Esophagus squamous epithelium (tissue), 5 donors: Measurements from ENCODE around the gene ASPRV1. TPM values are rescaled to one million over a fixed set of nuclear protein-coding genes. Genes with fewer than 3 reads are reported as not detected.

Experiments used
- DNase-seq: peaks from one replicate; lab custom pipeline; 2025; lab: John Stamatoyannopoulos, UW
- H3K27ac ChIP-seq, 4 donors: fragments of 200-600 bp; sonication (generic); one replicate each; pipeline ENCODE4 v1.5.1; 2016 to 2019; ENCODE audit warnings: mild to moderate bottlenecking in 1 of 4
- H3K27me3 ChIP-seq, 4 donors: fragments of 200-600 bp; sonication (generic); 1 replicate in 3 of 4; 2 replicates in 1 of 4; pipeline versions ENCODE4 v1.5.1 to v1.6.0; 2017 to 2021; ENCODE audit warnings: antibody characterized with exemption in 1 of 4
- H3K36me3 ChIP-seq, 3 donors: fragments of 200-600 bp; sonication (generic); one replicate each; pipeline ENCODE4 v1.5.1; 2016 to 2019
- H3K4me1 ChIP-seq, 3 donors: fragments of 200-600 bp; sonication (generic); one replicate each; pipeline ENCODE4 v1.5.1; 2017 to 2019
- H3K4me3 ChIP-seq, 4 donors: fragments of 200-600 bp; sonication (generic); 1 replicate in 3 of 4; 2 replicates in 1 of 4; pipeline ENCODE4 v1.5.1; 2016 to 2019; ENCODE audit warnings: mild to moderate bottlenecking in 2 of 4, moderate library complexity in 1 of 4
- H3K9me3 ChIP-seq, 3 donors: fragments of 200-600 bp; sonication (generic); one replicate each; pipeline ENCODE4 v1.5.1; 2016 to 2019
- POLR2A ChIP-seq, 4 donors: fragments of 450-650 bp; IDR thresholded peaks; one replicate each; pipeline ENCODE4 v1.6.1; 2017; ENCODE audit warnings: antibody characterized with exemption in 4 of 4, mild to moderate bottlenecking in 4 of 4, moderate library complexity in 3 of 4
- WGBS, 2 donors: methylation state at CpG; one replicate each; pipeline ENCODE4 v1.1.5; 2018; 5-methylcytosine and 5-hydroxymethylcytosine counted together
- intact Hi-C: fragments of 100-400 bp; cut with DNase I; formaldehyde crosslinking; loops from one replicate; pipeline ENCODE4 v1.15.0; 2022
- total RNA-seq, 4 donors: library from RNA; depleted of rRNA; stranded (reverse); fragments of >200 nt; gene quantifications; one replicate each; pipeline ENCODE4 v1.1.0, GENCODE V29; 2016
- TF ChIP-seq, protein P1 (sequence below), 6 experiments: fragments of 450-650 bp in 4 of 6; fragments of 200-600 bp in 2 of 6; sonication (generic) in 2 of 6; IDR thresholded peaks; one replicate each; pipeline ENCODE4 v1.5.1; 2016 to 2019; ENCODE audit warnings: antibody characterized with exemption in 6 of 6, mild to moderate bottlenecking in 4 of 6, moderate library complexity in 4 of 6
- donor health status: DM: yes; HTN: yes; CAD: no.

Gene ASPRV1
- total RNA-seq, 4 donors from 2014 or later: 0.18 to 1.5 (median 0.34) TPM

DNA sequence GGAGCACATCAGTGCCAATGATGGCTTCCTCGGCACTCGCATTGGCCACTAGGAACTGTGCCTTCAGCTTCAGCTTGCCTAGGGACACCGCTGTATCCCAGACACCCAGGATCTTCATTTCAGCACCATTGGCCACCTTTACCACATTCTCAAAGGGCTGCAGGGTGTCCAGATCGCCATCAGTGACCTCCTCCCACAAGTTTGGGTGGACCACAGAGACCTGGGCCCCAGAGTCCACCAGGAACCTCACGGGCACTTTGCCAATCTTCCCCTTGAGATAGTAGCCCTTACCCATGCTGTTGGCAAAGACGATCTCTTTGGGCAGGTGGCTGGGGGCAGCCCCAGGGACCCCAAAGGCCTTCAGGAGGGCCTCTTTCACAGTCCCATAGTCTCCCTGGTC, 610 bp downstream of the ASPRV1 start:
- WGBS, 2 donors: 92% methylated on average over 2 of the region's 6 CpGs
- TF ChIP-seq, protein P1, sequence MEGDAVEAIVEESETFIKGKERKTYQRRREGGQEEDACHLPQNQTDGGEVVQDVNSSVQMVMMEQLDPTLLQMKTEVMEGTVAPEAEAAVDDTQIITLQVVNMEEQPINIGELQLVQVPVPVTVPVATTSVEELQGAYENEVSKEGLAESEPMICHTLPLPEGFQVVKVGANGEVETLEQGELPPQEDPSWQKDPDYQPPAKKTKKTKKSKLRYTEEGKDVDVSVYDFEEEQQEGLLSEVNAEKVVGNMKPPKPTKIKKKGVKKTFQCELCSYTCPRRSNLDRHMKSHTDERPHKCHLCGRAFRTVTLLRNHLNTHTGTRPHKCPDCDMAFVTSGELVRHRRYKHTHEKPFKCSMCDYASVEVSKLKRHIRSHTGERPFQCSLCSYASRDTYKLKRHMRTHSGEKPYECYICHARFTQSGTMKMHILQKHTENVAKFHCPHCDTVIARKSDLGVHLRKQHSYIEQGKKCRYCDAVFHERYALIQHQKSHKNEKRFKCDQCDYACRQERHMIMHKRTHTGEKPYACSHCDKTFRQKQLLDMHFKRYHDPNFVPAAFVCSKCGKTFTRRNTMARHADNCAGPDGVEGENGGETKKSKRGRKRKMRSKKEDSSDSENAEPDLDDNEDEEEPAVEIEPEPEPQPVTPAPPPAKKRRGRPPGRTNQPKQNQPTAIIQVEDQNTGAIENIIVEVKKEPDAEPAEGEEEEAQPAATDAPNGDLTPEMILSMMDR (IDR thresholded peaks at IDR 0.05): no peak
- no peak for TF ChIP-seq POLR2A (IDR thresholded peaks at IDR 0.05)
- H3K27ac ChIP-seq: no peak overlapping the region
- DNase-seq: no peak
- H3K27me3 ChIP-seq: no peaks in the 10 kb centered on the region
- H3K36me3 ChIP-seq: no peaks in the 10 kb centered on the region
- H3K4me3 ChIP-seq: no peak overlapping the region
- intact Hi-C loops: no loop called here
- H3K9me3 ChIP-seq: no peaks in the 10 kb centered on the region
- peaks cover 0 to 8% (median 0%) of the 10 kb centered on the region in 3 donors for H3K4me1 ChIP-seq

DNA sequence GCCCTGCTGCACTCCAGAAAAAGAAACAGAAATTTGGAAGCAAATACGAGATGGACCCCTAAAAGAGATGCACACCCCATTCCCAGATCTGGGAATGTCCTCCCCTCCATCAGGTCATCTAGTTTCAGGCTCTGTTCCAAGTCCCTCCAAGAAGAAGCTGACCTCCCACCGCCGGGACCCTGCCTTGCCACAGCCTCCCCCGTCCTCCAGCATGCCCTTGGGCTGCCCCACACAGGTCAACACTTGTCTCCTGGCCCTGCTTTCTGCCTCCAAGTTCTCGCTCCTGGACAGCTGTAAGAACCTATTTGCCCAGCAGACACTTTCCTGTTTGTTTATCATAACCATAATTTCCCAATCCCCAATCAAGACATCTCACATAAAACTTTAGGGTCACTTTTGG, 2.0 kb downstream of the ASPRV1 start:
- no peaks in the 10 kb centered on the region for H3K9me3 ChIP-seq
- H3K27me3 ChIP-seq: no peaks in the 10 kb centered on the region
- H3K36me3 ChIP-seq: no peaks in the 10 kb centered on the region
- WGBS, 2 donors: 58 to 68% methylated on average over 5 of the region's 5 CpGs
- TF ChIP-seq, protein P1 (IDR thresholded peaks at IDR 0.05): no peak
- TF ChIP-seq POLR2A (IDR thresholded peaks at IDR 0.05): no peak
- no peak for DNase-seq
- H3K27ac ChIP-seq: no peak overlapping the region
- intact Hi-C loops: no loop called here
- H3K4me3 ChIP-seq: no peak overlapping the region
- H3K4me1 ChIP-seq: peaks cover 0 to 2% (median 0%) of the 10 kb centered on the region in 3 donors

DNA sequence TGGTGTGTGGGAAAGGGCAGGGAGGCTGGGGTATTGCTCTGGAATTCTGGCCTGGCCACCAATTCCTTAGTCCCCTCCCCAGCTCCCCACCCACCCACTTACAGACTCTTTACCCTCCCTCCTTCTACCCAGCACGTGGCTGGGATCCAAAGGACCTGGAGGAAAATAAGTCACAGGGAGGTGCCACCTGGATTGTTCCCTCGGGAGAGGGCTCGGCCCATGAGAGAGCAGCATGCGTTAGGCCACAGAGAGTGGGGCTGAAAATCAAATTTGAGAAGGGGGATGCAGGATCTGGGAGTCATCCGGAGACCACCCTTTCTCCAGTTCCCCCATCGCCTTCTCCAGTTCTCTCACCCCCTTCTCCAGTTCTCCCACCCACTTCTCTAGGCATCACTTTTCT, 3.0 kb downstream of the ASPRV1 start:
- Histone ChIP-seq H3K9me3 (no peaks in the 10 kb centered on the region), H3K4me3 (no peak overlapping the region), H3K4me1 (no peaks in the 10 kb centered on the region), H3K36me3 (no peaks in the 10 kb centered on the region), H3K27ac (no peak overlapping the region), H3K27me3 (no peaks in the 10 kb centered on the region)
- no peak for TF ChIP-seq POLR2A (IDR thresholded peaks at IDR 0.05)
- TF ChIP-seq, protein P1 (IDR thresholded peaks at IDR 0.05): no peak
- intact Hi-C loops: no loop called here
- 60 to 69% methylated on average over 5 to 6 of the region's 6 CpGs for WGBS, 2 donors
- no peak for DNase-seq

GRCh38 chr2:69957965-69958364, 3.5 kb downstream of the ASPRV1 start:
- no peak for DNase-seq
- intact Hi-C loops: no loop called here
- Histone ChIP-seq H3K9me3 (no peaks in the 10 kb centered on the region), H3K4me3 (no peak overlapping the region), H3K4me1 (no peaks in the 10 kb centered on the region), H3K27ac (no peak overlapping the region), H3K27me3 (no peaks in the 10 kb centered on the region), H3K36me3 (no peaks in the 10 kb centered on the region)
- TF ChIP-seq POLR2A (IDR thresholded peaks at IDR 0.05): no peak
- TF ChIP-seq, protein P1 (IDR thresholded peaks at IDR 0.05): no peak
- WGBS, 2 donors: 38 to 63% methylated on average over 4 to 5 of the region's 8 CpGs

DNA sequence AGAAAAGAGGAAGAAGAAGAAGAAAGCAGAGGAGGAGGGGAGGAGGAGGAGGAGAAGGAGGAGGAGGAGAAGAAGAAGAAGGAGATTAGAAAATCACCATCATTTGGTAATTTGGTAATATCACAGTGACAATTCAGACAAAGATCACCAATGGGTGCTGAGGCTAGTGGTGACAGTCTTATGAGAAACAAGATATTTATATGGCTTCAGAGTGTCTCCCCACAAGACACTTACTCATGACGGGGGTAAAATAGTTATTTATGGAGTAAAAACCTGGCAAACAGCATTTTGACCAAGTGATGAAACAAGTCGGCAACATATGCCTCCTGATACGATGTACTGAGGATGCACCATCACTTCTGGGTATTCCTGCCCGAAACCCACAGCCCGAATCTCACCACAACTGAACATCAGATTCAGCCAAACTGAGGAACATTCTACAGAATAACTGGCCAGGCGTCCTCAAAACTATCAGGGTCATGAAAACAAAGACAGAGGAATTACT, 4.9 kb downstream of the ASPRV1 start:
- Histone ChIP-seq H3K27ac (no peak overlapping the region), H3K36me3 (no peaks in the 10 kb centered on the region), H3K27me3 (no peaks in the 10 kb centered on the region), H3K4me3 (no peak overlapping the region), H3K4me1 (no peaks in the 10 kb centered on the region), H3K9me3 (no peaks in the 10 kb centered on the region)
- DNase-seq: no peak
- intact Hi-C loops: no loop called here
- WGBS, 2 donors: 84 to 94% methylated on average over 6 of the region's 6 CpGs
- TF ChIP-seq, protein P1 (IDR thresholded peaks at IDR 0.05): no peak
- TF ChIP-seq POLR2A (IDR thresholded peaks at IDR 0.05): no peak
